ENCODE data around the gene SHISA7.
"Not testable (repeated sequence)": the region's sequence is repeated elsewhere in the genome, so short reads cannot be mapped to it uniquely, and the experiment has no call there.

The SHISA7 gene

DNA sequence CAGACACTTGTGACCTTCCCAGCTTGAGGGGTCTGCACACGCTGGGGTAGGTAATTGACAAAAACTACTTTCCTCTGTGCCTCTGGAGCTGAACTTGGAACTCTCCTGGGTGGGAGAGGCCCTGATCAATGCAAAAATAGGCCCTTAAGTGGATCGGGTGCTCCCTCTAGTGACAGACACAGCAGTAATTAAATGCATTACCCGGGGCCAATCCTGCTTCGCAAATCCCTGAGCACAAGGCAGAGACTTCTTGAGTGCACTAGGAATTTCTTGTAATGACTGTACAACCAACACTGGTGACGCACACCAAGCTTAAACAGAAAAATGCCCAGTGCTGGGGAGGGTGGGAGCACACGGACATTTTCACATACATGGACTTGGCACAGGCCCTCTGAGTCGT lies 24.9 kb downstream of the SHISA7 start:
- peak; percentile 68 for DNase-seq (ENCODE audit: low spot score)
- peak; percentile 58 for TF ChIP-seq CTCF (IDR thresholded peaks at IDR 0.05; ENCODE audit: extremely low read depth, missing control alignments)

GRCh38 chr19:55410168-55410567 lies 32.9 kb downstream of the SHISA7 start:
- no peak for DNase-seq (ENCODE audit: low spot score)
- no peak for TF ChIP-seq CTCF (IDR thresholded peaks at IDR 0.05; ENCODE audit: extremely low read depth, missing control alignments)

DNA sequence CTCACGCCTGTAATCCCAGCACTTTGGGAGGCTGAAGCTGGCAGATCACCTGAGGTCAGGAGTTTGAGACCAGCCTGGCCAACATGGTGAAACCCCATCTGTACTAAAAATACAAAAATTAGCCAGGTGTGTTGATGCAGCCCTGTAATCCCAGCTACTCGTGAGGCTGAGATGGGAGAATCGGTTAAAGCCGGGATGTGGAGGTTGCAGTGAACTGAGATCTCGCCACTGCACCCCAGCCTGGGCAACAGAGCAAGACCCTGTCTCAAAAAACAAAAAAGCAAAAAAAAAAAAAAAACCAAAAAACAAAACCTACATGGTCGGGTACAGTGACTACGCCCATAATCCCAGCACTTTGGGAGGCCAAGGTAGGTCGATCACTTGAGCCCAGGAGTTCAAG lies 33.9 kb downstream of the SHISA7 start:
- not testable (repeated sequence) for DNase-seq (ENCODE audit: low spot score)

DNA sequence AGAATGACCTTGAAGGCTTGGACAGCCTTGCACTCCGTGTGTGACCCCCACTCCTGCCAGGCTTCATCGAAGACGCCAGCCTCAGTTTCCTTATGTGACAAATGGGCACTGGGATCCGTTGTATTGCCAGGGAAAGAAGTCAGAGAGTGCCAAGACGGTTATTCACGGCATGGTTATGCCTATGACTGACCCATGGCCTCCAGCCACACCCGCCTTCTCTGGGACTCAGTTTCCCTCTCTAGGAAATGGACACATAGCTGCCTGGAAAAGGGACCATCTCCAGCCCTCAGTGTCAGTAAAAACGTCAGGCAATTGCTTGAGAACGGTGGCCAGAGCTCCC lies 34.6 kb downstream of the SHISA7 start:
- DNase-seq (ENCODE audit: low spot score) = no peak
- no peak for TF ChIP-seq CTCF (IDR thresholded peaks at IDR 0.05; ENCODE audit: extremely low read depth, missing control alignments)

GRCh38 chr19:55407800-55408532 lies 35.1 kb downstream of the SHISA7 start:
- no peak for TF ChIP-seq CTCF (IDR thresholded peaks at IDR 0.05; ENCODE audit: extremely low read depth, missing control alignments)
- DNase-seq (ENCODE audit: low spot score) = peak; percentile 99

- DNase-seq (ENCODE audit: low spot score) = not testable (repeated sequence)
These were observed 35.6 kb downstream of the SHISA7 start, which contains the start of gene UBE2S for GRCh38 chr19:55407550-55407799. Gene UBE2S, minus strand, starts transcription at chr19:55407788. Its CDS starts 199 bp downstream, at chr19:55407589.

DNA sequence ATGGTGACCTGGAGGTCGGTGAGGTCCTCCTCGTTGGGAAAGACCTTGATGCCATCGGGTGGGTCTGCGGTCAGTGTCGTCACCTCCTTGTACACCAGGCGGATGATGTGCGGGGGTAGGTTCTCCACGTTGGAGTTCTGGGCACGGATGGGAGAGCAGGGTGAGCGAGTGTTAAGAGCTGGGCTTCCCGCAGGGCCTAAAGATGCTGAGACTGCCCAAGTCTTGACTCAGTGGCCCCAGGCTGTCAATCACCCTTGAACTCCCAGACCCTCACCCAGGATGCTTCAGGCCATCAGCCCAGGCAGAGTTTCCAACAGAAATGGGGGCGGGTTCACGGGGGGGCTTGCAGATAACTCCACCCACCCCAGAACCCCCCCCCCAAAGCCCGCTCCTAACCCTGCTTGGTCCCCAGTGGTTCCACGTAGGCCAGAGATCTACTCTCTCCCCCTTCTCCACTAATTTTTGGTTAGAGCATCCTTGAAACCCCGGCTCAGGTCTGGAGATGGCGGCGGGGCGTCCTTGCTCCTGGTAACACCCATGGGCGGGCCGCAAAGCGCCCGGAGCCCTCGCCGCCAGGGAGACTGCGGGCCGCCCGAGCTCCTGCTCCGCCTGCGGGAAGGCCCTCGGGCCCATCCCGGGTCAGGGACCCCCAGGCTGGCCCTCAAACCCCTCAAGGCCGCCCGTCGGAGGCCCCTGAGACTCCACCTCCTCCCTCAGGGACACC lies 36.1 kb downstream of the SHISA7 start:
- no peak for TF ChIP-seq CTCF (IDR thresholded peaks at IDR 0.05; ENCODE audit: extremely low read depth, missing control alignments)
- DNase-seq (ENCODE audit: low spot score) = peak; percentile 66

DNA sequence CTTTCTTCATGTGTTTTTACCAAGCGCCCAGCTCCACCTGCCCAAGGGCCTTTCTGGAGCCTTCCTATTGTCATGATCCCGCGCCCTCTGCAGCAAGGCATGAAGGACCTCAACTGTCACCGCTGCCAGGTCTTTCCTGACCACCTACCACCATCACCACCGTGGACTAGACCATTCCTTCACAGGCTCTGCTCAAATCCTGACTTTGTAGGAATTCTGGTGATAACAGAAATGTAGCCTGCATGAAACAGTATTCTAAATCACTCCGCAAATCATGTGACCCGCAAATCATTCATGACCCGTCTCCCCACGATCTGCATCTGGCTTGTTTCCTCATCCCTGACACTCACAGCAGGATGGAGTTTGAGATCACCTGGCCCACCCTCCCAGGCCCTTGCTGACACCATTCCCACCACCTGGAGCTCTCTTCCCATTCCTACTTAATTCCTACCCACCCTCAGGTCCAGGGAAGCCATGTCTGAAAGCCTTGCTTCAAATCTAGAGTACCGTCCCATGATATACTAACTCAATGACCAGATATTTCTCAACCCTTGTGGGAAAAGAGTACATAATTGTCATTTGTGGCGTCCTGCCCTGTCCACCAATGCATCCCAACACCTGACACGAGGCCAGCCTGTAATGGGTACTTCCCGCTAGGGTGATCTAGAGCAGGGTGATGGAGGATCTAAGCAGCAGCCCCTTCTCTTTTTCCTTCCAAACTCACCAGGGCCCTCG lies 36.8 kb downstream of the SHISA7 start:
- no peak for TF ChIP-seq CTCF (IDR thresholded peaks at IDR 0.05; ENCODE audit: extremely low read depth, missing control alignments)
- DNase-seq (ENCODE audit: low spot score) = no peak
